OCI-LY7 (cell line): Measurements from ENCODE around the gene STAC3.

Source experiments
- EZH2phosphoT487 ChIP-seq: fragments of 200-600 bp; sonication (generic); IDR thresholded peaks from 2 replicates; pipeline ENCODE4 v1.6.1; 2018; ENCODE audit warnings: low read depth, borderline replicate concordance, mild to moderate bottlenecking, mixed run types, antibody characterized with exemption, low read length, moderate library complexity, mixed read lengths
- TF ChIP-seq, protein P1 (sequence below): fragments of 200-600 bp; sonication (generic); conservative IDR thresholded peaks from 2 replicates; pipeline ENCODE4 v1.5.1; 2014; ENCODE audit warnings: mild to moderate bottlenecking, antibody characterized with exemption, low read length, moderate library complexity, mixed read lengths

DNA sequence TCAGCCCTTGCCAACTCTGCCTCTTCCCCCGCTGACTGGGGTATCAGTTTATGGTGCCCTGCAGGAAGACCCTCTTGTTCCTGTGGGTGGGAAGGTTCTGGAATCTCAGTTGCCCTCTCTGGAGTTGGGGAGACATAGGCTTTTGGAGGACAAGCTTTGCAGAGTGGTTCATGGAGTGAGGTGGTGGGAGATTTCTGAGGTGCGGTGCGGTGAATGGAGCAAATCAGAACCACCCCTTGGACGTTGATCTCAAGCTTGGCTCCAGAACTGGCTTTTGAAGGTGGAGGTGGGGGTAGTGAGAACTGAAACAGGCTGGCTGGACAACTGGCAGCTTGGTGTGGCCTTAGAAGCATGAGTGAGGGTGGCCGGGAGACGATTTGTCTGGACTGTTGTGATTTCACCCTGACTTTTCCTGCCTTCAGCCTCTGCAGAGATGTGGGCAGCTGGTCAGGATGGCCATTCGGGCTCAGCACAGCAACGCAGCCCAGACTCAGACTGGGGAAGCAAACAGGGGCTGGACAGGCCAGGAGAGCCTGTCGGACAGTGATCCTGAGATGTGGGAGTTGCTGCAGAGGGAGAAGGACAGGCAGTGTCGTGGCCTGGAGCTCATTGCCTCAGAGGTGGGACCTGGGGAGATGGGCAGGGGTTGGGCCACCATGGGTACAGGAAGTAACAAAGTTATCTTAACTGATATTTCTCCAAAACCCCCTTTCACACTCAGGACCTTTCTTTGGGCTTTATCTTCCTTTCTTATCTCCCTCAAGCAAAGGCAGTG lies 20.4 kb downstream of the STAC3 start:
- TF ChIP-seq, protein P1, sequence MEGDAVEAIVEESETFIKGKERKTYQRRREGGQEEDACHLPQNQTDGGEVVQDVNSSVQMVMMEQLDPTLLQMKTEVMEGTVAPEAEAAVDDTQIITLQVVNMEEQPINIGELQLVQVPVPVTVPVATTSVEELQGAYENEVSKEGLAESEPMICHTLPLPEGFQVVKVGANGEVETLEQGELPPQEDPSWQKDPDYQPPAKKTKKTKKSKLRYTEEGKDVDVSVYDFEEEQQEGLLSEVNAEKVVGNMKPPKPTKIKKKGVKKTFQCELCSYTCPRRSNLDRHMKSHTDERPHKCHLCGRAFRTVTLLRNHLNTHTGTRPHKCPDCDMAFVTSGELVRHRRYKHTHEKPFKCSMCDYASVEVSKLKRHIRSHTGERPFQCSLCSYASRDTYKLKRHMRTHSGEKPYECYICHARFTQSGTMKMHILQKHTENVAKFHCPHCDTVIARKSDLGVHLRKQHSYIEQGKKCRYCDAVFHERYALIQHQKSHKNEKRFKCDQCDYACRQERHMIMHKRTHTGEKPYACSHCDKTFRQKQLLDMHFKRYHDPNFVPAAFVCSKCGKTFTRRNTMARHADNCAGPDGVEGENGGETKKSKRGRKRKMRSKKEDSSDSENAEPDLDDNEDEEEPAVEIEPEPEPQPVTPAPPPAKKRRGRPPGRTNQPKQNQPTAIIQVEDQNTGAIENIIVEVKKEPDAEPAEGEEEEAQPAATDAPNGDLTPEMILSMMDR = no peak
- no peak for TF ChIP-seq EZH2phosphoT487
